K562 (cell line): ENCODE results near the gene ANO6. TPM values are rescaled to one million over a fixed set of nuclear protein-coding genes. Genes with fewer than 3 reads are reported as not detected.

Source experiments
- BCL6 ChIP-seq: fragments of 250-450 bp; sonication (Bioruptor Pico); IDR thresholded peaks from 2 replicates; pipeline ENCODE4 v1.4.0; 2020
- CCAR2 ChIP-seq: fragments of 200-400 bp; formaldehyde crosslinking; IDR thresholded peaks from 2 replicates; pipeline ENCODE4 v1.6.1; 2017; ENCODE audit warnings: mild to moderate bottlenecking, low read depth, low read length
- DIDO1 ChIP-seq: fragments of 450-650 bp; IDR thresholded peaks from 2 replicates; pipeline ENCODE4 v1.6.1; 2016; ENCODE audit warnings: low read depth, missing biosample characterization, missing genetic modification characterization
- ELF2 ChIP-seq: fragments of 250-450 bp; sonication (Bioruptor Pico); IDR thresholded peaks from 2 replicates; pipeline ENCODE4 v1.5.0; 2021; ENCODE audit warnings: mild to moderate bottlenecking
- ELK3 ChIP-seq: fragments of 450-650 bp; formaldehyde crosslinking; IDR thresholded peaks from 2 replicates; pipeline ENCODE4 v1.4.0; 2020; ENCODE audit warnings: mild to moderate bottlenecking
- ETV1 ChIP-seq: fragments of 450-650 bp; conservative IDR thresholded peaks from 2 replicates; pipeline ENCODE4 v1.6.1; 2016; ENCODE audit warnings: missing genetic modification characterization, control low read depth, low read depth, missing compliant biosample characterization
- FOXJ3 ChIP-seq: sonication (generic); formaldehyde crosslinking; IDR thresholded peaks from 2 replicates; pipeline ENCODE4 v1.4.0; 2020; ENCODE audit warnings: mild to moderate bottlenecking, missing genetic modification reagents
- KAT8 ChIP-seq: fragments of 450-650 bp; IDR thresholded peaks from 2 replicates; pipeline ENCODE4 v1.6.1; 2016; ENCODE audit warnings: low read depth, mild to moderate bottlenecking
- KLF16 ChIP-seq: IDR thresholded peaks from 2 replicates; pipeline ENCODE4 v1.6.1; 2016; ENCODE audit warnings: antibody characterized with exemption
- MNT ChIP-seq, 2 experiments: fragments of 450-650 bp; conservative IDR thresholded peaks; 2 replicates each; pipeline ENCODE4 v1.6.1; 2017; ENCODE audit warnings: mild to moderate bottlenecking in 2 of 2, moderate library complexity in 2 of 2
- NELFE ChIP-seq: IDR thresholded peaks from 2 replicates; pipeline ENCODE4 v1.6.1; 2011; ENCODE audit warnings: mild to moderate bottlenecking; ENCODE audit not compliant: insufficient read depth, insufficient read length
- POLR3G ChIP-seq: IDR thresholded peaks from 2 replicates; pipeline ENCODE4 v1.6.1; 2011; ENCODE audit not compliant: insufficient read length, insufficient replicate concordance; ENCODE audit errors: extremely low read depth
- RAD51 ChIP-seq: fragments of 450-650 bp; IDR thresholded peaks from 2 replicates; pipeline ENCODE4 v1.7.1; 2016; ENCODE audit warnings: low read depth, mild to moderate bottlenecking, borderline replicate concordance
- RBM25 ChIP-seq: fragments of 200-400 bp; formaldehyde crosslinking; IDR thresholded peaks from 2 replicates; pipeline ENCODE4 v1.6.1; 2018; ENCODE audit warnings: low read length, low read depth, moderate library complexity; ENCODE audit not compliant: severe bottlenecking
- SAP30 ChIP-seq: fragments of 200-600 bp; sonication (generic); IDR thresholded peaks from 2 replicates; pipeline ENCODE4 v1.6.1; 2012; ENCODE audit warnings: borderline replicate concordance, low read depth, mild to moderate bottlenecking, moderate library complexity, low read length, control low read depth, inconsistent platforms; ENCODE audit not compliant: insufficient read depth, poor library complexity, severe bottlenecking
- TAF1 ChIP-seq: IDR thresholded peaks from 2 replicates; pipeline ENCODE4 v1.6.1; 2011; ENCODE audit warnings: mild to moderate bottlenecking, low read length, moderate library complexity; ENCODE audit not compliant: insufficient read depth, control insufficient read depth, severe bottlenecking; ENCODE audit errors: extremely low read depth
- TEAD2 ChIP-seq: fragments of 450-650 bp; IDR thresholded peaks from 2 replicates; pipeline ENCODE4 v1.6.1; 2016; ENCODE audit warnings: missing genetic modification characterization, control low read depth, missing compliant biosample characterization
- ZBTB17 ChIP-seq: fragments of 450-650 bp; formaldehyde crosslinking; IDR thresholded peaks from 2 replicates; pipeline ENCODE4 v1.4.0; 2020; ENCODE audit warnings: mild to moderate bottlenecking
- ZBTB9 ChIP-seq: fragments of 450-650 bp; formaldehyde crosslinking; IDR thresholded peaks from 2 replicates; pipeline ENCODE4 v1.4.0; 2020; ENCODE audit warnings: mild to moderate bottlenecking, moderate library complexity
- ZNF280B ChIP-seq: fragments of 250-450 bp; sonication (Bioruptor Pico); IDR thresholded peaks from 2 replicates; pipeline ENCODE4 v1.5.1; 2021; ENCODE audit warnings: mild to moderate bottlenecking
- ZNF282 ChIP-seq: sonication (generic); formaldehyde crosslinking; IDR thresholded peaks from 2 replicates; pipeline ENCODE4 v1.8.1; 2023; ENCODE audit warnings: missing genetic modification reagents
- polyA plus RNA-seq, 8 experiments: library from polyadenylated mRNA; depleted of rRNA in 4 of 8; stranded (reverse) in 5 of 8; unstranded in 3 of 8; fragments of >200 nt; fragmentation: Nextera tagmentation in 2 of 8; fragmentation: Illumina TruSeq in 1 of 8; extraction: Ambion mirVana in 2 of 8; extraction: Trizol in 1 of 8; gene quantifications; 2 replicates each; pipeline versions ENCODE4 v1.2.1 to v1.2.3, GENCODE V29; 2011 to 2014; ENCODE audit warnings: inconsistent platforms in 1 of 8, missing spikeins in 1 of 8
- total RNA-seq, 7 experiments: library from RNA; depleted of rRNA in 6 of 7; stranded (reverse); fragments of >200 nt in 6 of 7; fragmentation: Illumina TruSeq in 2 of 7; extraction: Trizol in 2 of 7; gene quantifications; 2 replicates each; pipeline versions ENCODE4 v1.2.1 to v1.2.3, GENCODE V29; 2011 to 2021; ENCODE audit warnings: low replicate concordance in 1 of 7

Gene ANO6
- total and polyA plus RNA-seq, 9 of the 15 experiments (the other 6 are each of a cell fraction or from before 2014, with no cell fraction given) = 3.5 to 24.7 (median 20.3) TPM

- TF ChIP-seq MNT (conservative IDR thresholded peaks at IDR 0.05) = peak; percentile 41 to 69; a peak in 2 of 4 replicates
- no peak for TF ChIP-seq ZNF280B (CRISPR knock-in tag)
- TF ChIP-seq ELF2 = no peak
- no peak for TF ChIP-seq ZNF282 (CRISPR knock-in tag)
- no peak for TF ChIP-seq ELK3 (CRISPR knock-in tag)
- no peak for TF ChIP-seq POLR3G
- TF ChIP-seq SAP30 = no peak
- TF ChIP-seq NELFE = no peak
- no peak for TF ChIP-seq DIDO1
- no peak for TF ChIP-seq BCL6
- no peak for TF ChIP-seq TAF1
- no peak for TF ChIP-seq ZBTB9 (CRISPR knock-in tag)
- no peak for TF ChIP-seq ETV1 (tag)
- no peak for TF ChIP-seq RBM25
- no peak for TF ChIP-seq CCAR2
- no peak for TF ChIP-seq KAT8
- TF ChIP-seq KLF16 = peak; percentile 73
- TF ChIP-seq ZBTB17 (CRISPR knock-in tag) = no peak
- TF ChIP-seq RAD51 = no peak
- no peak for TF ChIP-seq TEAD2 (tag)
- no peak for TF ChIP-seq FOXJ3 (CRISPR knock-in tag)
These were observed 11.6 kb downstream of the ANO6 start (continued) for GRCh38 chr12:45227316-45228067.
